Spinal cord (tissue), 10 donors: Measurements from ENCODE around the gene SLC6A2. TPM values are rescaled to one million over a fixed set of nuclear protein-coding genes. Genes with fewer than 3 reads are reported as not detected.

ENCODE experiments used
- DNase-seq, 6 donors: peaks; one replicate each; pipeline versions ENCODE4 v3.0.0 to v3.0.0-alpha.2; 2013 to 2015; ENCODE audit warnings: low spot score in 6 of 6, low read depth in 4 of 6
- H3K27ac ChIP-seq: one replicate; pipeline ENCODE4 v1.5.1; 2013; ENCODE audit warnings: low read depth, low read length, control low read depth
- H3K27me3 ChIP-seq: one replicate; pipeline ENCODE4 v1.6.1; 2013; ENCODE audit warnings: low read length; ENCODE audit not compliant: control insufficient read depth, insufficient read depth
- H3K36me3 ChIP-seq: one replicate; pipeline ENCODE4 v1.6.1; 2013; ENCODE audit warnings: low read length; ENCODE audit not compliant: control insufficient read depth, insufficient read depth
- H3K4me1 ChIP-seq: one replicate; pipeline ENCODE4 v1.6.1; 2013; ENCODE audit warnings: low read length; ENCODE audit not compliant: control insufficient read depth, insufficient read depth
- H3K4me3 ChIP-seq: one replicate; pipeline ENCODE4 v1.5.1; 2013; ENCODE audit warnings: low read depth, low read length, control low read depth
- H3K9me3 ChIP-seq: one replicate; pipeline ENCODE4 v1.6.1; 2013; ENCODE audit warnings: low read length; ENCODE audit not compliant: control insufficient read depth, insufficient read depth
- WGBS: methylation state at CpG from one replicate; pipeline ENCODE4 v1.1.5; 2013; ENCODE audit warnings: missing lambda C conversion rate; ENCODE audit not compliant: insufficient coverage; 5-methylcytosine and 5-hydroxymethylcytosine counted together
- polyA plus RNA-seq, 2 donors: library from polyadenylated mRNA; unstranded; fragments of 120-200 nt; gene quantifications; one replicate each; pipeline ENCODE4 v1.2.1, GENCODE V29; 2013; ENCODE audit not compliant: insufficient read length in 2 of 2
- total RNA-seq, 2 donors: library from RNA; depleted of rRNA in 1 of 2; stranded (reverse); fragments of 120-200 nt in 1 of 2; fragments of >200 nt in 1 of 2; gene quantifications; one replicate each; pipeline versions ENCODE4 v1.2.3 to v1.2.4, GENCODE V29; 2013 to 2014
- donor health status: healthy.

The SLC6A2 gene
- total and polyA plus RNA-seq, 4 donors = 0.11 to 0.89 (median 0.18) TPM

GRCh38 chr16:55686671-55687070 lies 30.9 kb downstream of the SLC6A2 start:
- H3K4me1 ChIP-seq = no peaks in the 10 kb centered on the region
- WGBS = no CpG with 5 or more reads among the region's 1 CpG
- no peaks in the 10 kb centered on the region for H3K27me3 ChIP-seq

GRCh38 chr16:55687802-55688201 lies 32.0 kb downstream of the SLC6A2 start:
- H3K4me3 ChIP-seq = no peak overlapping the region
- H3K27ac ChIP-seq = no peak overlapping the region
- H3K27me3 ChIP-seq = no peaks in the 10 kb centered on the region
- no peak for DNase-seq
- H3K36me3 ChIP-seq = no peaks in the 10 kb centered on the region
- H3K4me1 ChIP-seq = no peaks in the 10 kb centered on the region
- WGBS = 86% methylated on average over 1 of the region's 2 CpGs
- H3K9me3 ChIP-seq = no peaks in the 10 kb centered on the region

More at GRCh38 chr16:55686671-55687070, 30.9 kb downstream of the SLC6A2 start:
- H3K27ac ChIP-seq = no peak overlapping the region
- H3K36me3 ChIP-seq = no peaks in the 10 kb centered on the region
- no peaks in the 10 kb centered on the region for H3K9me3 ChIP-seq
- DNase-seq = no peak
- no peak overlapping the region for H3K4me3 ChIP-seq

DNA sequence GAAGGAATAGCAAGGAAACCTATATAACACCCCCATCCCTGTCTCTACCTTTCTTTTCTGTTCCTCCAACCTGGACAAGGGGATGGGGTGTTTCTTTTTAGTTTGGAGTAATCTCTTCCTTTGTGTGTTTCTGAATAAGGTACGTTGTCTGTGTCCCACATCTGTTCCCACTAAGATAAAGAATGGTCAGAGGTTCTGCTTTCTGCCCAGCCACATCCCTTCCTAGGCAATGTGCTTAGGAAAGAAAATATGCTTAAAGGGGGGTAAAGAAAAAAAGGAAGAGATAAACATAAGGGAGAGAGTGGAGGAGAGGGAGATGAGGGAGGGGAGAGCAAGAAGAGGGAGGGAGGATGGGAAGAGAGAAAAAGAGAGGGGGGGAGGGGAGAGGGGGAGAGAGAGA lies 35.1 kb downstream of the SLC6A2 start:
- H3K4me1 ChIP-seq = no peaks in the 10 kb centered on the region
- no peak overlapping the region for H3K27ac ChIP-seq
- no CpG with 5 or more reads among the region's 1 CpG for WGBS
- no peak overlapping the region for H3K4me3 ChIP-seq
- no peak for DNase-seq
- no peaks in the 10 kb centered on the region for H3K9me3 ChIP-seq
- H3K27me3 ChIP-seq = no peaks in the 10 kb centered on the region
- H3K36me3 ChIP-seq = no peaks in the 10 kb centered on the region

DNA sequence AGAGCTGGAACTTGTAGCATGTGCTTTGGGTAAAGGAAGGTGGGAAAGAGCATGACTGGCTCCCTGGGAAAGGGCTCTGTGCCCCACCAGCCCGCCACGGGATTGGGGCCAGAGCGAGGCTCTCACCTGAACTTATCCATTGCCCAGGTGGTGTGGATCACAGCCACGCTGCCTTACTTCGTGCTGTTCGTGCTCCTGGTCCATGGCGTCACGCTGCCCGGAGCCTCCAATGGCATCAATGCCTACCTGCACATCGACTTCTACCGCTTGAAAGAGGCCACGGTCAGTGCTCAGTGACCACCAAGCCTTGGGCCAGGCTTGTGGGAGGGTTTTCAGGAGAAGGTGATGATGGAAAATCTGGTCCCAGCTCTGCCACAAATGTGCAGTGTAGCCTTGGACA lies 36.0 kb downstream of the SLC6A2 start:
- no peak overlapping the region for H3K27ac ChIP-seq
- WGBS = 96% methylated on average over 10 of the region's 12 CpGs
- no peaks in the 10 kb centered on the region for H3K9me3 ChIP-seq
- no peaks in the 10 kb centered on the region for H3K27me3 ChIP-seq
- no peaks in the 10 kb centered on the region for H3K4me1 ChIP-seq
- H3K36me3 ChIP-seq = no peaks in the 10 kb centered on the region
- H3K4me3 ChIP-seq = no peak overlapping the region
- DNase-seq = no peak

DNA sequence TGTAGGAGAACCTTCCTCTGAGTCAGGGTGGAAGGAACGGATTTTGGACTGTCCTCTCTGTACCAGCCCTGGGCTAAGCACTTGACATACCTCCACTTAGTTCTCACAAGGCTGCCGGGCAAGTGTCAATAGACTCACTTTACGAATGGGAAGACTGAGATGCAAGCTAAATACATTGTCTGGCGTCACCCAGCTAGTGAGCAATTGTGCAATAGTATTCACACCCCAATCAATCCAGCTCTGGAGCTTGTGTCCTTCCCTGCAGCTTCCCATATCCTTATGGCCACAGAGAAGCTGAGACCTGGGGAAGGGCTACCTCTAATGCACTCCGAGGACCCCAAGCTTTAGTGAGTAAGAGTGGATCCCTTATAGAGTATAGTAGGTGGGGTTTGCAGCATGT lies 39.8 kb downstream of the SLC6A2 start:
- H3K36me3 ChIP-seq = no peaks in the 10 kb centered on the region
- H3K27ac ChIP-seq = no peak overlapping the region
- H3K9me3 ChIP-seq = no peaks in the 10 kb centered on the region
- no peak overlapping the region for H3K4me3 ChIP-seq
- no peak for DNase-seq
- H3K4me1 ChIP-seq = no peaks in the 10 kb centered on the region
- no peaks in the 10 kb centered on the region for H3K27me3 ChIP-seq
- 93% methylated on average over 3 of the region's 5 CpGs for WGBS

DNA sequence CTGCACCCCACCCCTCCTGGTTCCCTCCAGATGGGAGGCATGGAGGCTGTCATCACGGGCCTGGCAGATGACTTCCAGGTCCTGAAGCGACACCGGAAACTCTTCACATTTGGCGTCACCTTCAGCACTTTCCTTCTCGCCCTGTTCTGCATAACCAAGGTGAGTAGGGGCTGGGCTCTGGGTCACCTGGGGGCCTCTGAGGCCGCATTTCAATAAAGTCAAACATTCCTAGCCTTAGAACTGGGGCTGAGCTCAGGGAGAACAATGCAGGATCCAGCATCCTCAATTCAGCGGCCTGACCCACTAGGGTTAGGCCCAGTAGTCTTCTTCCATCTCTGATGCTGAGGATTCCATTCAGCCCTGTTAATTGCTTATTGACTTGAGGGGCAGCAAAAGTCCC lies 42.1 kb downstream of the SLC6A2 start:
- H3K9me3 ChIP-seq = no peaks in the 10 kb centered on the region
- no peak overlapping the region for H3K4me3 ChIP-seq
- no peaks in the 10 kb centered on the region for H3K36me3 ChIP-seq
- DNase-seq = no peak
- no peak overlapping the region for H3K27ac ChIP-seq
- WGBS = 75% methylated on average over 7 of the region's 7 CpGs
- H3K4me1 ChIP-seq = no peaks in the 10 kb centered on the region
- H3K27me3 ChIP-seq = peaks cover 2% of the 10 kb centered on the region

DNA sequence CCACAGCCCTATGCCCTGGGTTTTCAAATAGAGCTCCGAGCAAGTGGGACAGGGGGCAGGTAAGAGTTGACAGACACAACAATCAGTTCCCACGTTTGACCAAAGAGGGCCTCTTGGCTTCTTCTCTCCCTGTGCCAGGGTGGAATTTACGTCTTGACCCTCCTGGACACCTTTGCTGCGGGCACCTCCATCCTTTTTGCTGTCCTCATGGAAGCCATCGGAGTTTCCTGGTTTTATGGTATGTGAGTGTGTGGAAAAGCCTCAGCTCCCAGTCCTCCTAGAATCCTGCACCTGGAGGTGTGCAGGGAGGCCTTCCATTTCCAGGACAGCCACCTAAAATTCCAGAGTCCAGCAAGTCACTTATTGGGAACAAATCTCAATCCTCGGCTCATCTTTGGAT lies 42.5 kb downstream of the SLC6A2 start:
- peaks cover 2% of the 10 kb centered on the region for H3K27me3 ChIP-seq
- H3K36me3 ChIP-seq = no peaks in the 10 kb centered on the region
- no peaks in the 10 kb centered on the region for H3K9me3 ChIP-seq
- no peaks in the 10 kb centered on the region for H3K4me1 ChIP-seq
- H3K27ac ChIP-seq = no peak overlapping the region
- DNase-seq = no peak
- H3K4me3 ChIP-seq = no peak overlapping the region
- 84% methylated on average over 5 of the region's 6 CpGs for WGBS

- no peaks in the 10 kb centered on the region for H3K9me3 ChIP-seq
- no peaks in the 10 kb centered on the region for H3K4me1 ChIP-seq
- no peaks in the 10 kb centered on the region for H3K36me3 ChIP-seq
- DNase-seq = no peak
- H3K27ac ChIP-seq = no peak overlapping the region
- H3K27me3 ChIP-seq = peaks cover 2% of the 10 kb centered on the region
- no peak overlapping the region for H3K4me3 ChIP-seq
Measured at GRCh38 chr16:55698946-55699345, 43.2 kb downstream of the SLC6A2 start.

DNA sequence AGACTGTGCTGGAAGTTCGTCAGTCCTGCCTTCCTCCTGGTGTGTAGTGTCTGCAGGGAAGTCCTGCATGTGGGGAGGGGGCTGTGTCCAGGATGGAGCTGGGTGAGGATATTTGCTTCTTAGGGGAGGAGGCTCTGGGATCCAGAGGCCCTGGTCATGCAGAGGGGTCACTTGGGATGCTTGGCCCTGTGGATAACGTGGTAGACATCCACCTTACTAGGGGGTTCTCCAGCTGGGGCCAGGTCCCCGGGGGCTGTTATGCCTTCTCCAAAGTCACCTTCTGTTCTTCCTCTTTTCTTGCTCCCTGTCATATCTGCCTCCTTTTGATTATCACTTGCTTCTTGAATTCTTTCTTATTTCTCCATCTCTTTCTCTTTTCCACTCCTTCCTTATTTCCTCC lies 43.8 kb downstream of the SLC6A2 start:
- Histone ChIP-seq H3K36me3 (no peaks in the 10 kb centered on the region), H3K4me1 (no peaks in the 10 kb centered on the region), H3K27ac (no peak overlapping the region), H3K9me3 (no peaks in the 10 kb centered on the region), H3K4me3 (no peak overlapping the region), H3K27me3 (peaks cover 2% of the 10 kb centered on the region)
- 94% methylated on average over 3 of the region's 3 CpGs for WGBS
- no peak for DNase-seq

- no peak overlapping the region for H3K27ac ChIP-seq
- no peak overlapping the region for H3K4me3 ChIP-seq
- no peaks in the 10 kb centered on the region for H3K36me3 ChIP-seq
- H3K27me3 ChIP-seq = peaks cover 2% of the 10 kb centered on the region
- H3K4me1 ChIP-seq = no peaks in the 10 kb centered on the region
- no peak for DNase-seq
- WGBS = 100% methylated on average over 1 of the region's 10 CpGs
- no peaks in the 10 kb centered on the region for H3K9me3 ChIP-seq
Measured at GRCh38 chr16:55700067-55700466, 44.3 kb downstream of the SLC6A2 start.
